HepG2 (cell line): Measurements from ENCODE around the gene CEP162. TPM values are rescaled to one million over a fixed set of nuclear protein-coding genes. Genes with fewer than 3 reads are reported as not detected.

Source experiments
- ADNP ChIP-seq: sonication (generic); formaldehyde crosslinking; IDR thresholded peaks from 2 replicates; pipeline ENCODE4 v1.4.0; 2020; ENCODE audit warnings: missing genetic modification reagents
- CHCHD3 ChIP-seq: sonication (generic); formaldehyde crosslinking; IDR thresholded peaks from 2 replicates; pipeline ENCODE4 v1.8.0; 2022; ENCODE audit warnings: mild to moderate bottlenecking, missing genetic modification reagents, moderate library complexity
- FOXC1 ChIP-seq: sonication (generic); formaldehyde crosslinking; IDR thresholded peaks from 2 replicates; pipeline ENCODE4 v1.8.0; 2022; ENCODE audit warnings: mild to moderate bottlenecking, missing genetic modification reagents, borderline replicate concordance
- FOXO1 ChIP-seq: sonication (generic); formaldehyde crosslinking; IDR thresholded peaks from 2 replicates; pipeline ENCODE4 v1.4.0; 2020; ENCODE audit warnings: missing genetic modification reagents
- MTA1 ChIP-seq: sonication (generic); formaldehyde crosslinking; IDR thresholded peaks from 2 replicates; pipeline ENCODE4 v1.4.0; 2020; ENCODE audit warnings: missing genetic modification reagents, mild to moderate bottlenecking, borderline replicate concordance
- MYC ChIP-seq: sonication (generic); formaldehyde crosslinking; IDR thresholded peaks from 2 replicates; pipeline ENCODE4 v1.9.0; 2021; ENCODE audit warnings: missing genetic modification reagents, borderline replicate concordance
- SRSF1 ChIP-seq: fragments of 200-400 bp; formaldehyde crosslinking; optimal IDR thresholded peaks from 2 replicates; pipeline ENCODE3; 2017; ENCODE audit warnings: mild to moderate bottlenecking, low read depth, low read length, moderate library complexity
- TBX3 ChIP-seq: fragments of 450-650 bp; IDR thresholded peaks from 2 replicates; pipeline ENCODE4 v1.6.1; 2017; ENCODE audit warnings: antibody characterized with exemption, mild to moderate bottlenecking, inconsistent platforms, borderline replicate concordance
- ZBTB1 ChIP-seq: sonication (generic); formaldehyde crosslinking; IDR thresholded peaks from 2 replicates; pipeline ENCODE4 v1.4.0; 2020; ENCODE audit warnings: missing genetic modification reagents, borderline replicate concordance
- ZNF124 ChIP-seq: sonication (generic); formaldehyde crosslinking; IDR thresholded peaks from 2 replicates; pipeline ENCODE4 v1.4.0; 2020; ENCODE audit warnings: missing genetic modification reagents
- ZNF143 ChIP-seq: sonication (generic); formaldehyde crosslinking; IDR thresholded peaks from 2 replicates; pipeline ENCODE4 v1.4.0; 2020; ENCODE audit warnings: missing genetic modification reagents
- ZNF225 ChIP-seq: sonication (generic); formaldehyde crosslinking; IDR thresholded peaks from 2 replicates; pipeline ENCODE4 v1.4.0; 2020; ENCODE audit warnings: mild to moderate bottlenecking, missing genetic modification reagents
- ZNF230 ChIP-seq: sonication (generic); formaldehyde crosslinking; IDR thresholded peaks from 2 replicates; pipeline ENCODE4 v1.4.0; 2020; ENCODE audit warnings: mild to moderate bottlenecking, missing genetic modification reagents
- ZNF256 ChIP-seq: sonication (generic); formaldehyde crosslinking; conservative IDR thresholded peaks from 2 replicates; pipeline ENCODE4 v1.4.0; 2020; ENCODE audit warnings: missing genetic modification reagents
- ZNF34 ChIP-seq: sonication (generic); formaldehyde crosslinking; IDR thresholded peaks from 2 replicates; pipeline ENCODE4 v1.4.0; 2020; ENCODE audit warnings: mild to moderate bottlenecking, missing genetic modification reagents, borderline replicate concordance
- ZNF382 ChIP-seq: sonication (generic); formaldehyde crosslinking; IDR thresholded peaks from 2 replicates; pipeline ENCODE4 v1.5.0; 2020; ENCODE audit warnings: missing genetic modification reagents, mild to moderate bottlenecking, borderline replicate concordance
- ZNF512B ChIP-seq: sonication (generic); formaldehyde crosslinking; IDR thresholded peaks from 2 replicates; pipeline ENCODE4 v1.5.1; 2020; ENCODE audit warnings: missing genetic modification reagents, mild to moderate bottlenecking, borderline replicate concordance
- ZNF605 ChIP-seq: sonication (generic); formaldehyde crosslinking; IDR thresholded peaks from 2 replicates; pipeline ENCODE4 v1.8.0; 2022; ENCODE audit warnings: mild to moderate bottlenecking, missing genetic modification reagents
- ZNF670 ChIP-seq: sonication (generic); formaldehyde crosslinking; IDR thresholded peaks from 2 replicates; pipeline ENCODE4 v1.8.0; 2022; ENCODE audit warnings: mild to moderate bottlenecking, missing genetic modification reagents, borderline replicate concordance
- ZNF691 ChIP-seq: sonication (generic); formaldehyde crosslinking; IDR thresholded peaks from 2 replicates; pipeline ENCODE4 v1.4.0; 2020; ENCODE audit warnings: missing genetic modification reagents, low read depth, mild to moderate bottlenecking, borderline replicate concordance
- polyA plus RNA-seq, 8 experiments: library from polyadenylated mRNA; depleted of rRNA in 3 of 8; stranded (reverse) in 7 of 8; unstranded in 1 of 8; fragments of >200 nt; fragmentation: Illumina TruSeq in 4 of 8; extraction: Trizol in 4 of 8; gene quantifications; 2 replicates each; pipeline versions ENCODE4 v1.2.1 to v1.2.3, GENCODE V29; 2011 to 2016; ENCODE audit warnings: low read depth in 4 of 8, missing spikeins in 1 of 8, mixed read lengths in 1 of 8; ENCODE audit not compliant: insufficient read depth in 1 of 8
- total RNA-seq, 5 experiments: library from RNA; depleted of rRNA; stranded (reverse); fragments of >200 nt; fragmentation: Illumina TruSeq; extraction: Trizol; gene quantifications; 2 replicates each; pipeline ENCODE4 v1.2.3, GENCODE V29; 2016; ENCODE audit warnings: low read depth in 1 of 5
- TF ChIP-seq, protein P1 (sequence below): sonication (generic); IDR thresholded peaks from 2 replicates; pipeline ENCODE4 v1.6.1; 2016; ENCODE audit warnings: low read depth, borderline replicate concordance
- TF ChIP-seq, protein P2 (sequence below): sonication (generic); formaldehyde crosslinking; IDR thresholded peaks from 2 replicates; pipeline ENCODE4 v1.5.0; 2020; ENCODE audit warnings: mild to moderate bottlenecking, missing genetic modification reagents, moderate library complexity
- TF ChIP-seq, protein P3 (sequence below): sonication (generic); formaldehyde crosslinking; IDR thresholded peaks from 2 replicates; pipeline ENCODE4 v1.8.0; 2022; ENCODE audit warnings: mild to moderate bottlenecking, missing genetic modification reagents, borderline replicate concordance

CEP162 gene
- total and polyA plus RNA-seq, 2 of the 13 experiments (the other 11 are each of a cell fraction or from before 2014, with no cell fraction given): 0.50 to 7.9 TPM

GRCh38 chr6:84095156-84095555, 132.3 kb downstream of the CEP162 start (continued):
- TF ChIP-seq, protein P1, sequence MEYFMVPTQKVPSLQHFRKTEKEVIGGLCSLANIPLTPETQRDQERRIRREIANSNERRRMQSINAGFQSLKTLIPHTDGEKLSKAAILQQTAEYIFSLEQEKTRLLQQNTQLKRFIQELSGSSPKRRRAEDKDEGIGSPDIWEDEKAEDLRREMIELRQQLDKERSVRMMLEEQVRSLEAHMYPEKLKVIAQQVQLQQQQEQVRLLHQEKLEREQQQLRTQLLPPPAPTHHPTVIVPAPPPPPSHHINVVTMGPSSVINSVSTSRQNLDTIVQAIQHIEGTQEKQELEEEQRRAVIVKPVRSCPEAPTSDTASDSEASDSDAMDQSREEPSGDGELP: peak; percentile 67
- TF ChIP-seq TBX3 (no peak), ZNF670 (CRISPR knock-in tag) (no peak), FOXO1 (CRISPR knock-in tag) (peak; percentile 45; the same call in 1 of the 2 replicates), MTA1 (CRISPR knock-in tag) (no peak; the same call in 1 of the 2 replicates), ZNF382 (no peak), ZNF124 (CRISPR knock-in tag) (no peak; the same call in 1 of the 2 replicates), CHCHD3 (CRISPR knock-in tag) (no peak), ZNF34 (CRISPR knock-in tag) (no peak), SRSF1 (no peak), ZNF512B (CRISPR knock-in tag) (no peak), ZNF143 (CRISPR knock-in tag) (no peak), ZNF225 (CRISPR knock-in tag) (no peak), ZNF605 (CRISPR knock-in tag) (no peak), ZNF691 (CRISPR knock-in tag) (no peak), ZBTB1 (CRISPR knock-in tag) (no peak), ADNP (no peak), FOXC1 (no peak), ZNF230 (no peak), ZNF256 (CRISPR knock-in tag) (no peak), MYC (CRISPR knock-in tag) (no peak)
- TF ChIP-seq, protein P2, sequence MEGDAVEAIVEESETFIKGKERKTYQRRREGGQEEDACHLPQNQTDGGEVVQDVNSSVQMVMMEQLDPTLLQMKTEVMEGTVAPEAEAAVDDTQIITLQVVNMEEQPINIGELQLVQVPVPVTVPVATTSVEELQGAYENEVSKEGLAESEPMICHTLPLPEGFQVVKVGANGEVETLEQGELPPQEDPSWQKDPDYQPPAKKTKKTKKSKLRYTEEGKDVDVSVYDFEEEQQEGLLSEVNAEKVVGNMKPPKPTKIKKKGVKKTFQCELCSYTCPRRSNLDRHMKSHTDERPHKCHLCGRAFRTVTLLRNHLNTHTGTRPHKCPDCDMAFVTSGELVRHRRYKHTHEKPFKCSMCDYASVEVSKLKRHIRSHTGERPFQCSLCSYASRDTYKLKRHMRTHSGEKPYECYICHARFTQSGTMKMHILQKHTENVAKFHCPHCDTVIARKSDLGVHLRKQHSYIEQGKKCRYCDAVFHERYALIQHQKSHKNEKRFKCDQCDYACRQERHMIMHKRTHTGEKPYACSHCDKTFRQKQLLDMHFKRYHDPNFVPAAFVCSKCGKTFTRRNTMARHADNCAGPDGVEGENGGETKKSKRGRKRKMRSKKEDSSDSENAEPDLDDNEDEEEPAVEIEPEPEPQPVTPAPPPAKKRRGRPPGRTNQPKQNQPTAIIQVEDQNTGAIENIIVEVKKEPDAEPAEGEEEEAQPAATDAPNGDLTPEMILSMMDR: peak; percentile 43
- TF ChIP-seq, protein P3, sequence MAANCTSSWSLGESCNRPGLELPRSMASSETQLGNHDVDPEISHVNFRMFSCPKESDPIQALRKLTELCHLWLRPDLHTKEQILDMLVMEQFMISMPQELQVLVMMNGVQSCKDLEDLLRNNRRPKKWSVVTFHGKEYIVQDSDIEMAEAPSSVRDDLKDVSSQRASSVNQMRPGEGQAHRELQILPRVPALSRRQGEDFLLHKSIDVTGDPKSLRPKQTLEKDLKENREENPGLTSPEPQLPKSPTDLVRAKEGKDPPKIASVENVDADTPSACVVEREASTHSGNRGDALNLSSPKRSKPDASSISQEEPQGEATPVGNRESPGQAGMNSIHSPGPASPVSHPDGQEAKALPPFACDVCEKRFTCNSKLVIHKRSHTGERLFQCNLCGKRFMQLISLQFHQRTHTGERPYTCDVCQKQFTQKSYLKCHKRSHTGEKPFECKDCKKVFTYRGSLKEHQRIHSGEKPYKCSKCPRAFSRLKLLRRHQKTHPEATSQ: no peak
